Epithelial cell of esophagus (primary cell): Measurements from ENCODE around the gene HMGN3.

Experiments used
- DNase-seq: peaks from one replicate; pipeline ENCODE4 v3.0.0; 2010; ENCODE audit warnings: low read depth
- H3K4me3 ChIP-seq: 2 replicates; pipeline ENCODE4 v1.5.1; 2011; ENCODE audit warnings: mild to moderate bottlenecking, low read length, control low read depth
- TF ChIP-seq, protein P1 (sequence below): IDR thresholded peaks from 2 replicates; pipeline ENCODE4 v1.5.1; 2011; ENCODE audit warnings: low read depth, mild to moderate bottlenecking, low read length, control low read depth, inconsistent platforms; ENCODE audit not compliant: insufficient read depth; ENCODE audit errors: missing control alignments

The HMGN3 gene

DNA sequence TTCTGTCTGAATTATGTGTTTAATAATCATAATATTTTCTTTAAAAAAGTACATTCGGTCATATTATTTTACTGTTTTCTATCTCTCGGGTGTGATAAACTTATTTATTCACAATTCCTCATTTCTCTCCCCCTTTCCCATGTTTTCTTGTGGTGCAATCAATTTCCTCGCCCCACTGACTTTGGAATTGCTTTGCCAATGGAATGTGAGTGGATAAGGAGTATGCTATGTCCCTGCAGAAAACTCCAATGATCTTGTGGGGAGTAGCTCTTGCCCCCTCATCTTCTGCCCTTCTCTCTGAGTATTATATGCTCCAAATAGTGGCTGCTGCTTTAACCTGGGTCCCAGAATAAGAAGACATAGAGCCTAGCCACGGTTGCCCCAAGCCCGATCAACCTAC lies 64.1 kb downstream of the HMGN3 start:
- no peak for DNase-seq
- TF ChIP-seq, protein P1, sequence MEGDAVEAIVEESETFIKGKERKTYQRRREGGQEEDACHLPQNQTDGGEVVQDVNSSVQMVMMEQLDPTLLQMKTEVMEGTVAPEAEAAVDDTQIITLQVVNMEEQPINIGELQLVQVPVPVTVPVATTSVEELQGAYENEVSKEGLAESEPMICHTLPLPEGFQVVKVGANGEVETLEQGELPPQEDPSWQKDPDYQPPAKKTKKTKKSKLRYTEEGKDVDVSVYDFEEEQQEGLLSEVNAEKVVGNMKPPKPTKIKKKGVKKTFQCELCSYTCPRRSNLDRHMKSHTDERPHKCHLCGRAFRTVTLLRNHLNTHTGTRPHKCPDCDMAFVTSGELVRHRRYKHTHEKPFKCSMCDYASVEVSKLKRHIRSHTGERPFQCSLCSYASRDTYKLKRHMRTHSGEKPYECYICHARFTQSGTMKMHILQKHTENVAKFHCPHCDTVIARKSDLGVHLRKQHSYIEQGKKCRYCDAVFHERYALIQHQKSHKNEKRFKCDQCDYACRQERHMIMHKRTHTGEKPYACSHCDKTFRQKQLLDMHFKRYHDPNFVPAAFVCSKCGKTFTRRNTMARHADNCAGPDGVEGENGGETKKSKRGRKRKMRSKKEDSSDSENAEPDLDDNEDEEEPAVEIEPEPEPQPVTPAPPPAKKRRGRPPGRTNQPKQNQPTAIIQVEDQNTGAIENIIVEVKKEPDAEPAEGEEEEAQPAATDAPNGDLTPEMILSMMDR: no peak

DNA sequence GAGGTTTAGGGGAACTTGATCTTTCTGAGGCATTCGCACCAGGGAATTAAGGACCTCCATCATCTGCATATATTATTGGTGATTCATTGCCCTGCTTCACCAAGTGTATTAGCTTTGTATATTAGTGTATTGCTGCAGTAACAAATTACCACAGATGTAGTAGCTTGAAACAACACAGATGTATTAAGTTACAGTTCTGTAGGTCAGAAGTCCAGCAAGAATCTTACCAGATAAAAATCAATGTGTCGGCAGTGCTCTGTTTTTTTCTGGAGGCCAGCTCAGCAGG lies 65.8 kb downstream of the HMGN3 start:
- H3K4me3 ChIP-seq: no peak overlapping the region
- DNase-seq: no peak
- TF ChIP-seq, protein P1: no peak

More for the DNA sequence above, 64.1 kb downstream of the HMGN3 start:
- no peak overlapping the region for H3K4me3 ChIP-seq

DNA sequence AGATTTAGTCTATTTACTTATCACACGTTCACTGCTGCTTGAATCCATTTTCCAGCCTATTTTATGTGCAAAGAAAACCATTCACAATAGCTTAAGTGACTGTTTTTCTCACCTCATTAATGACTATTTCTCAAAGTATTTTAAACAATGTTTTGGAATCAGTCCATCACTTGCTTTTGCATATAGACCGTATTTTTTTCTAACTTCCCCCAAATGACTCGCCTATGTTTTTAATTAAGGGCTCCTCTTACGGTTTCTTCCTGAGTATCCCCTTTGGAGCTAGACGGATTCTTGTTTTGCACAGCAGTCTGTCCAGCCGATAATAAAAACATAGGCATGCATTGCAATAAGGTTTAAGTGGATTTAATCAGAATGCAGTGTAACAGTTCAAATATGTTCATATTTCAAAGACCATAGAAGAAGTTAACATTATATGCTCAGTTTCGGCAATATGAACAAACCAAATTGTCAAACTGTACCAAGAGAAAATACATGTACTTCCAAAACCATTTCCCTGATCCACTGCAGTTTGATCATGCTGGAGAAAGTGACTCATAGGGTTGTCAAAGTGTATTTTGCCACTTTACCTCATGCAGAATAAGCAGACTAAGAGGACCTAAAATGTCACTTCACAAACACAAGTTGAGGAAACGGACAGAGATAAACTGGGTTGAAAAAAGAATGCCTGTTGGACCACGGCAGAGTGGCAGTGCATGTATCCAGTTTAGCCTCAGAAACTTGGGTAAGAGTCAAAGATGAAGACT lies 66.4 kb downstream of the HMGN3 start:
- TF ChIP-seq, protein P1: no peak
- DNase-seq: peak; percentile 58
- no peak overlapping the region for H3K4me3 ChIP-seq

DNA sequence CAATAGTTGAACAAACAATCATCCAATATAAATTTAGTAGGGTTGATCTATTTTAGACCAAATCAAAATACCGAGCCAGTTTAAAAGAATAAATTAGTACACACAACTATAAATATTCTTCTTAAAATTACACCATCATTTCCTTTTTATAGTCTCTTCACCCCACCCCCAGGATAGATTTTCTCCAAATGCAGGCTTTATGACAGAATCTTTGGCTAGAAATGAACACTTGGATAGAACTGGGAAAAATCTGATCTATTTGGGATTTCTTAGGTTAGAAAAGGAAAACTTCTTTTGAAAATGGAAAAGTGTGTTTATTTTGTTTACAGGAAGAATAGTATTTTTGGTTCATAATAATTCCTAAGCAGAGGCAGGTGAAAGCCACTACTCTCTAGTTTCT lies 74.6 kb downstream of the HMGN3 start:
- no peak overlapping the region for H3K4me3 ChIP-seq
- TF ChIP-seq, protein P1: no peak
- no peak for DNase-seq

DNA sequence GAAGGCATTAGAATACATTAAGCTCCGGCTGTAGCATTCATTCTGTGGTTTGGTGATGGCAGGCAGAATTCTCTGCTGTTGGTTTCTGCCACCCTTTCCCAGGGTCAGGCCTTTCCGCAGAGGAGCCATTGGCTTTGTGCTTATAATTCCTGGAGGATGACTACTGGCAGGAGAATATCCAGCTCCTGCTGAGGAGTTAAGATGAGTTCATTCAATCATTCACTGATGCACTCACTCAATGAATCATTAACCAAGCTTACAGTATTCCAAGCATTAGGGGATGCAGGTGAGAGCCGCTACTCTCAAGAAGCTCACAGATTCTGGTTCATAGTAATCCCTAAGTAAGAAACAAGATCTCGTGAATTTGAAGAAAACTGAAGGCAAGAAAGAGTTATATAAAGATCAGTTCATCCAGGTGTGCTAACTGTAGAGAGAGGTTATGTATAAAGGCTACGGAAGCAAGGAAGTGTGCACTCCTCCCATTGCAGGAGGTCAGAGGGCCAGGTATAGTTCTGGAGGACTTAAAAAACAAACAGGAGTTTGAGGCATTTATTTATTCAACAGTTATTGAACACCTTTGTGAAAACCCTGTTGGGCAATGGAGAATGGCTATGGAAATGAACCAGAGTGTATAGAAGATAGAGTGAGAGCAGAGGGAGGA lies 75.5 kb downstream of the HMGN3 start:
- H3K4me3 ChIP-seq: no peak overlapping the region
- peak; percentile 23 for DNase-seq
- TF ChIP-seq, protein P1: no peak

DNA sequence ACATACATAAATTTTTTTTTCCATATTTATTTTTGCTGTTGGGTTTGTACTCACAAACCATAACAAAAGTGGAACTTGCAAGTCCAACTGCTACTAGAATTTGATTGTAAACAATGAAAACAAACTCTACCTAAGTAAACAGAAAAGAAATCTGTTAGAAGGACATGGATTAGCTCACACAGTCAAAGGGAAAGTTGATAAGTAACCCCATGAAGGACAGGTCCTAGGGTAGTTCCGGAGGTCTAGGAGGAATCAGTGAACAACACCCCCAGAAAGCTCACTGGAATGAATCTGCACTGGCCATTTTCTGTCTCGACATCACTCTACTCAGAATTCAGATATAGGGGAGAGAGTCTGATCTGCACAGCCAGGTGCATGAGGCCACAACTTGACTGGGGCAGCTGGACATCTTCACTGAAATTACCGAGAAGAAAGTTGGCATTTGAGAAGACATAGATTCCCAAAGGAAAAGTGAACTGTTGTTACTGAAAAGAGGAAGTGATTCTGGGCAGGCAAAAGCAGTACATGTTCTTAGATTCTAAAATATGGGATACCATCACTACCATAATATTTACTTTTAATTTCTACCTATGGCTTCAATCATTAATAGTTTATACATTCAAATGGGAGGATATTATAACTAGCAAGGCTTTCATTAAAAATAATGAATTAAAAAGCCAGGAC lies 76.4 kb downstream of the HMGN3 start:
- no peak for DNase-seq
- TF ChIP-seq, protein P1: no peak
- no peak overlapping the region for H3K4me3 ChIP-seq
